Tibial nerve (tissue), 3 donors: ENCODE data around the gene ZNF335.

Experiments
- CTCF ChIP-seq, 5 experiments: fragments of 200-600 bp in 3 of 5; fragments of 450-650 bp in 2 of 5; sonication (generic) in 3 of 5; IDR thresholded peaks; one replicate each; pipeline ENCODE4 v1.5.1; 2016 to 2019; ENCODE audit warnings: antibody characterized with exemption in 5 of 5, mild to moderate bottlenecking in 3 of 5, moderate library complexity in 2 of 5
- POLR2A ChIP-seq, 2 donors: fragments of 450-650 bp; IDR thresholded peaks; one replicate each; pipeline ENCODE4 v1.6.1; 2017; ENCODE audit warnings: antibody characterized with exemption in 2 of 2, mild to moderate bottlenecking in 2 of 2, moderate library complexity in 2 of 2

GRCh38 chr20:45905505-45906079 lies 66.4 kb downstream of the ZNF335 start:
- no peak for TF ChIP-seq CTCF (IDR thresholded peaks at IDR 0.05)
- TF ChIP-seq POLR2A (IDR thresholded peaks at IDR 0.05), result no peak
